H1 (cell line): ENCODE measurements around the gene PTPRH. TPM values are rescaled to one million over a fixed set of nuclear protein-coding genes. Genes with fewer than 3 reads are reported as not detected.

ENCODE experiments used
- CTCF ChIA-PET: fragments of 300-600 bp; sonication (Branson Sonifier 250); formaldehyde crosslinking; loops from one replicate; lab custom pipeline; 2021; ENCODE audit not compliant: partially characterized antibody; lab: Charles Lee
- POLR2A ChIA-PET: fragments of 300-600 bp; sonication (Branson Sonifier 250); formaldehyde crosslinking; loops from one replicate; lab custom pipeline; 2021; ENCODE audit warnings: inconsistent platforms; ENCODE audit not compliant: partially characterized antibody; lab: Charles Lee
- DNase-seq, 2 experiments: peaks; one replicate each; pipeline versions ENCODE4 v3.0.0 to v3.0.0-alpha.2; 2010 to 2022; ENCODE audit warnings: low spot score in 2 of 2, low read depth in 1 of 2, mixed read lengths in 1 of 2
- FAIRE-seq: peaks from 2 replicates; lab custom pipeline; 2011; peaks lifted over from hg19 to GRCh38; lab: Jason Lieb, UNC
- H2AFZ ChIP-seq: 2 replicates; pipeline ENCODE4 v1.8.1; 2012; ENCODE audit warnings: low read length, inconsistent platforms
- H2AK5ac ChIP-seq: 2 replicates; pipeline ENCODE4 v1.6.1; 2013; ENCODE audit warnings: low read depth, low read length
- H2BK120ac ChIP-seq: replicated peaks from 2 replicates; pipeline ENCODE3; 2013; ENCODE audit warnings: low read depth, low read length, inconsistent platforms
- H2BK12ac ChIP-seq: 2 replicates; pipeline ENCODE4 v1.6.1; 2013; ENCODE audit warnings: low read depth, low read length
- H2BK15ac ChIP-seq: 2 replicates; pipeline ENCODE4 v1.6.1; 2013; ENCODE audit warnings: low read length
- H2BK20ac ChIP-seq: 2 replicates; pipeline ENCODE4 v1.6.1; 2013; ENCODE audit warnings: low read length
- H2BK5ac ChIP-seq: 2 replicates; pipeline ENCODE4 v1.6.1; 2013; ENCODE audit warnings: low read depth, low read length
- H3K14ac ChIP-seq: 2 replicates; pipeline ENCODE4 v1.6.1; 2013; ENCODE audit warnings: inconsistent platforms; ENCODE audit not compliant: insufficient read length
- H3K18ac ChIP-seq: 2 replicates; pipeline ENCODE4 v1.6.1; 2013; ENCODE audit warnings: low read length; ENCODE audit errors: extremely low read depth
- H3K23ac ChIP-seq: 2 replicates; pipeline ENCODE4 v1.6.1; 2013; ENCODE audit warnings: inconsistent platforms; ENCODE audit not compliant: insufficient read length
- H3K23me2 ChIP-seq: 2 replicates; pipeline ENCODE4 v1.6.1; 2013; ENCODE audit warnings: low read depth, low read length
- H3K27ac ChIP-seq: 2 replicates; pipeline ENCODE4 v1.6.1; 2011; ENCODE audit warnings: low read depth, low read length, inconsistent platforms
- H3K27me3 ChIP-seq, 4 experiments: replicated peaks in 1 of 4; 1 replicate in 1 of 4; 2 replicates in 3 of 4; pipeline versions ENCODE4 v1.6.1 to v1.8.1; 2011 to 2013; ENCODE audit warnings: low read length in 3 of 4, mild to moderate bottlenecking in 3 of 4, inconsistent platforms in 2 of 4, mixed read lengths in 2 of 4, moderate library complexity in 1 of 4; ENCODE audit not compliant: control insufficient read depth in 3 of 4, insufficient read depth in 3 of 4; ENCODE audit errors: extremely low read depth in 1 of 4
- H3K36me3 ChIP-seq, 4 experiments: 2 replicates each; pipeline versions ENCODE4 v1.6.1 to v1.8.1; 2011 to 2013; ENCODE audit warnings: mild to moderate bottlenecking in 4 of 4, low read length in 3 of 4, moderate library complexity in 2 of 4, control low read depth in 1 of 4, inconsistent platforms in 1 of 4; ENCODE audit not compliant: insufficient read depth in 4 of 4, control insufficient read depth in 2 of 4
- H3K4ac ChIP-seq: replicated peaks from 2 replicates; pipeline ENCODE3; 2013; ENCODE audit warnings: low read length, low read depth, mixed read lengths, inconsistent platforms; ENCODE audit not compliant: insufficient read length
- H3K4me1 ChIP-seq, 4 experiments: replicated peaks in 1 of 4; 1 replicate in 1 of 4; 2 replicates in 3 of 4; pipeline versions ENCODE4 v1.6.1 to v1.8.1; 2011 to 2013; ENCODE audit warnings: low read length in 3 of 4, inconsistent platforms in 2 of 4, mixed read lengths in 1 of 4; ENCODE audit not compliant: insufficient read depth in 4 of 4, control insufficient read depth in 3 of 4
- H3K4me2 ChIP-seq, 2 experiments: 2 replicates each; pipeline versions ENCODE4 v1.6.1 to v1.8.1; 2011 to 2013; ENCODE audit warnings: low read depth in 2 of 2, low read length in 2 of 2, control low read depth in 1 of 2, inconsistent platforms in 1 of 2, mild to moderate bottlenecking in 1 of 2; ENCODE audit not compliant: insufficient read depth in 1 of 2
- H3K4me3 ChIP-seq, 4 experiments: fragments of 200-600, 300-600 bp in 1 of 4; sonication (generic), shearing (Covaris generic), sonication (Bioruptor Twin) in 1 of 4; 2 replicates each; pipeline versions ENCODE4 v1.5.1 to v1.8.1; 2011 to 2016; ENCODE audit warnings: low read length in 4 of 4, low read depth in 3 of 4, control low read depth in 2 of 4, inconsistent platforms in 2 of 4, mild to moderate bottlenecking in 2 of 4, mixed read lengths in 1 of 4, moderate library complexity in 1 of 4; ENCODE audit not compliant: insufficient read depth in 2 of 4; ENCODE audit errors: extremely low read depth in 1 of 4
- H3K56ac ChIP-seq: replicated peaks from 2 replicates; pipeline ENCODE3; 2013; ENCODE audit warnings: low read depth, mild to moderate bottlenecking, mixed read lengths, low read length, inconsistent platforms; ENCODE audit not compliant: insufficient read length
- H3K79me1 ChIP-seq: 2 replicates; pipeline ENCODE4 v1.6.1; 2013; ENCODE audit warnings: low read depth, low read length, control low read depth
- H3K79me2 ChIP-seq, 2 experiments: 2 replicates each; pipeline versions ENCODE4 v1.6.1 to v1.8.1; 2012 to 2013; ENCODE audit warnings: low read length in 2 of 2, mild to moderate bottlenecking in 2 of 2, inconsistent platforms in 1 of 2; ENCODE audit not compliant: insufficient read depth in 2 of 2, control insufficient read depth in 1 of 2
- H3K9ac ChIP-seq, 4 experiments: replicated peaks in 1 of 4; 1 replicate in 1 of 4; 2 replicates in 3 of 4; pipeline versions ENCODE4 v1.6.1 to v1.8.1; 2011 to 2013; ENCODE audit warnings: low read depth in 3 of 4, low read length in 3 of 4, control low read depth in 2 of 4, mild to moderate bottlenecking in 2 of 4, moderate library complexity in 2 of 4, inconsistent platforms in 1 of 4; ENCODE audit errors: extremely low read depth in 1 of 4
- H3K9me3 ChIP-seq, 2 experiments: 2 replicates each; pipeline versions ENCODE4 v1.6.1 to v1.8.1; 2012 to 2013; ENCODE audit warnings: mild to moderate bottlenecking in 2 of 2, moderate library complexity in 2 of 2, control low read depth in 1 of 2, inconsistent platforms in 1 of 2, low read depth in 1 of 2, low read length in 1 of 2, mixed read lengths in 1 of 2; ENCODE audit not compliant: insufficient read depth in 2 of 2
- H4K20me1 ChIP-seq, 2 experiments: replicated peaks in 1 of 2; 2 replicates each; pipeline versions ENCODE3 to v1.8.1; 2011 to 2013; ENCODE audit warnings: inconsistent platforms in 2 of 2, low read length in 2 of 2, mild to moderate bottlenecking in 1 of 2; ENCODE audit not compliant: insufficient read depth in 2 of 2, control insufficient read depth in 1 of 2
- H4K5ac ChIP-seq: 2 replicates; pipeline ENCODE4 v1.6.1; 2013; ENCODE audit warnings: low read length, low read depth, mixed read lengths, inconsistent platforms; ENCODE audit not compliant: insufficient read length
- H4K8ac ChIP-seq: 2 replicates; pipeline ENCODE4 v1.8.0; 2013; ENCODE audit warnings: mild to moderate bottlenecking, moderate library complexity, low read length, inconsistent platforms; ENCODE audit not compliant: insufficient read depth; ENCODE audit errors: extremely low read depth
- H4K91ac ChIP-seq: replicated peaks from 2 replicates; pipeline ENCODE3; 2013; ENCODE audit warnings: low read length, mixed read lengths, inconsistent platforms; ENCODE audit not compliant: insufficient read length
- E2F6 ChIP-seq: IDR thresholded peaks from 2 replicates; pipeline ENCODE4 v1.6.1; 2012; ENCODE audit warnings: inconsistent platforms
- MAX ChIP-seq: IDR thresholded peaks from 2 replicates; pipeline ENCODE4 v1.6.1; 2012; ENCODE audit warnings: inconsistent platforms
- NRF1 ChIP-seq: IDR thresholded peaks from 2 replicates; pipeline ENCODE4 v1.6.1; 2011; ENCODE audit warnings: mild to moderate bottlenecking, low read depth, low read length, improper control_type of control experiment
- POLR2AphosphoS5 ChIP-seq: IDR thresholded peaks from 2 replicates; pipeline ENCODE4 v1.6.1; 2011; ENCODE audit warnings: low read depth, low read length
- POU5F1 ChIP-seq: IDR thresholded peaks from 2 replicates; pipeline ENCODE4 v1.6.1; 2011; ENCODE audit warnings: low read depth, mild to moderate bottlenecking, low read length, moderate library complexity
- RXRA ChIP-seq: IDR thresholded peaks from 2 replicates; pipeline ENCODE4 v1.6.1; 2011; ENCODE audit warnings: low read depth, mild to moderate bottlenecking, low read length, moderate library complexity; ENCODE audit not compliant: insufficient read depth
- SP1 ChIP-seq: IDR thresholded peaks from 2 replicates; pipeline ENCODE4 v1.6.1; 2011; ENCODE audit warnings: low read depth, low read length
- whole genome bisulfite sequencing, 2 experiments: shearing (Covaris generic) in 1 of 2; methylation state at CpG; one replicate each; pipeline versions ENCODE4 v1.1.6 to v1.1.7; 2013 to 2015; ENCODE audit warnings: low lambda C conversion rate in 2 of 2, mixed read lengths in 2 of 2, inconsistent platforms in 1 of 2, low coverage in 1 of 2, missing lambda C conversion rate in 1 of 2; ENCODE audit not compliant: insufficient replicate concordance in 2 of 2, insufficient coverage in 1 of 2, insufficient read length in 1 of 2; ENCODE audit errors: extremely low coverage in 1 of 2, missing lambda C conversion rate in 1 of 2; 5-methylcytosine and 5-hydroxymethylcytosine counted together
- polyA plus RNA-seq, 7 experiments: library from polyadenylated mRNA; depleted of rRNA in 3 of 7; stranded (reverse) in 5 of 7; unstranded in 2 of 7; fragments of >200 nt in 5 of 7; fragments of 200-250 nt in 2 of 7; gene quantifications; 1 replicate in 5 of 7; 2 replicates in 1 of 7; 4 replicates in 1 of 7; pipeline versions ENCODE4 v1.2.1 to v1.2.3, GENCODE V29; 2011 to 2013; ENCODE audit warnings: missing spikeins in 2 of 7, mixed read lengths in 2 of 7
- total RNA-seq: library from RNA; stranded (reverse); fragmentation: NEBNext Ultra II Directional; extraction: Animal tissue kit (Norgen Biotek cat#: 25700); gene quantifications from 2 replicates; pipeline ENCODE4 v1.2.1, GENCODE V29; 2021

PTPRH gene
- total and polyA plus RNA-seq, 2 of the 8 experiments (the other 6 are each of a cell fraction or from before 2014, with no cell fraction given) = 0.30 to 0.39 TPM

- no peak overlapping the region for H4K8ac ChIP-seq
- H3K27me3 ChIP-seq = peaks cover 2 to 49% (median 31%) of the 10 kb centered on the region in 4 experiments; a peak in 6 of 7 replicates
- H4K5ac ChIP-seq = no peak overlapping the region
- ChIA-PET POLR2A (interaction anchor here (0.6 to 3.3 kb wide), 12 partner anchors 8 to 1554 kb away, joined by 3 to 16 read pairs (median 4); partner anchors contain the start of genes DNAAF3, FIZ1 and UBE2S), CTCF (interaction anchor here (0.6 to 3.2 kb wide), 14 partner anchors 8 to 837 kb away, joined by 3 to 28 read pairs (median 4); partner anchors contain the start of gene DNAAF3)
- TF ChIP-seq SP1 (0 out of 2 replicates have a peak, but pooled peaks have one; percentile 16), POLR2AphosphoS5 (no peak), POU5F1 (no peak), NRF1 (no peak), MAX (peak; percentile 54; the same call in 1 of the 2 replicates), RXRA (no peak), E2F6 (peak; percentile 90)
- H3K18ac ChIP-seq = no peak overlapping the region
- H3K56ac ChIP-seq = no peak overlapping the region
- H3K23ac ChIP-seq = no peak overlapping the region
- H3K9me3 ChIP-seq = no peaks in the 10 kb centered on the region
- no peak for DNase-seq
- no peak overlapping the region for H2AFZ ChIP-seq
- H3K4me3 ChIP-seq = peak overlapping the region in 2 of 4 experiments; percentile 17 to 76; a peak in 4 of 8 replicates
- H2BK15ac ChIP-seq = no peak overlapping the region
- H3K27ac ChIP-seq = no peak overlapping the region
- H3K36me3 ChIP-seq = no peaks in the 10 kb centered on the region
- H3K14ac ChIP-seq = no peak overlapping the region
- no peak overlapping the region for H2BK20ac ChIP-seq
- H4K91ac ChIP-seq = no peak overlapping the region
- H3K4me1 ChIP-seq = peaks cover 5 to 25% (median 16%) of the 10 kb centered on the region in 4 experiments
- H2BK5ac ChIP-seq = no peak overlapping the region
- H4K20me1 ChIP-seq = no peaks in the 10 kb centered on the region
- H3K4me2 ChIP-seq = peak overlapping the region; percentile 87 to 97
- H3K79me1 ChIP-seq = no peaks in the 10 kb centered on the region
- H2AK5ac ChIP-seq = no peak overlapping the region
- H2BK12ac ChIP-seq = no peak overlapping the region
- FAIRE-seq = no peak
- H3K23me2 ChIP-seq = peaks cover 20% of the 10 kb centered on the region; the same call in 1 of the 2 replicates
- H3K4ac ChIP-seq = no peak overlapping the region
- H3K79me2 ChIP-seq = no peaks in the 10 kb centered on the region
- no peak overlapping the region for H2BK120ac ChIP-seq
- WGBS, 2 experiments = 65% methylated on average over 19 of the region's 21 CpGs; no CpG with 5 or more reads in 1 of the 2 experiments
- H3K9ac ChIP-seq = no peak overlapping the region
Observed at GRCh38 chr19:55174425-55175116, 34.7 kb downstream of the PTPRH start.
